HL-60 (cell line): Measurements from ENCODE around the gene TBC1D4.

Source experiments
- DNase-seq, 2 experiments: peaks; one replicate each; pipeline ENCODE4 v3.0.0-alpha.2; 2010 to 2020; ENCODE audit warnings: low read depth in 1 of 2, low spot score in 1 of 2
- H3K27ac ChIP-seq: fragments of 250-450 bp; sonication (Bioruptor Pico); replicated peaks from 2 replicates; pipeline ENCODE4 v1.5.1; 2020; ENCODE audit warnings: mild to moderate bottlenecking, moderate library complexity
- H3K27me3 ChIP-seq: fragments of 250-450 bp; sonication (Bioruptor Pico); 2 replicates; pipeline ENCODE4 v1.5.1; 2021; ENCODE audit warnings: mild to moderate bottlenecking, moderate library complexity; ENCODE audit not compliant: insufficient read depth, poor library complexity, severe bottlenecking
- H3K4me3 ChIP-seq: replicated peaks from 2 replicates; pipeline ENCODE4 v1.5.1; 2011; ENCODE audit warnings: mild to moderate bottlenecking, control low read depth, low read length; ENCODE audit not compliant: insufficient read depth
- CTCF ChIP-seq: IDR thresholded peaks from one replicate; pipeline ENCODE4 v1.5.1; 2011; ENCODE audit warnings: low read length, control low read depth, inconsistent platforms; ENCODE audit not compliant: insufficient read depth
- GABPA ChIP-seq: IDR thresholded peaks from 2 replicates; pipeline ENCODE4 v1.6.1; 2012; ENCODE audit warnings: low read depth
- POLR2AphosphoS5 ChIP-seq: IDR thresholded peaks from 2 replicates; pipeline ENCODE4 v1.6.1; 2012; ENCODE audit warnings: low read depth
- REST ChIP-seq: IDR thresholded peaks from 2 replicates; pipeline ENCODE4 v1.6.1; 2012; ENCODE audit warnings: low read depth; ENCODE audit not compliant: insufficient replicate concordance
- SPI1 ChIP-seq: IDR thresholded peaks from 2 replicates; pipeline ENCODE4 v1.6.1; 2012; ENCODE audit warnings: low read depth, mild to moderate bottlenecking, borderline replicate concordance

The TBC1D4 gene

GRCh38 chr13:75395066-75395465 is 86.9 kb downstream of the TBC1D4 start:
- Histone ChIP-seq H3K27me3 (no peaks in the 10 kb centered on the region), H3K27ac (peak overlapping the region; percentile 33), H3K4me3 (no peak overlapping the region)
- TF ChIP-seq CTCF (no peak), SPI1 (peak; percentile 19; the same call in 1 of the 2 replicates)
- peak in 1 of 2 experiments; percentile 86 for DNase-seq

GRCh38 chr13:75393839-75394520 is 88.0 kb downstream of the TBC1D4 start:
- Histone ChIP-seq H3K4me3 (no peak overlapping the region), H3K27ac (no peak overlapping the region; the same call in 1 of the 2 replicates), H3K27me3 (no peaks in the 10 kb centered on the region)
- no peak for DNase-seq
- TF ChIP-seq GABPA (no peak), CTCF (no peak), REST (no peak), POLR2AphosphoS5 (no peak), SPI1 (no peak)

GRCh38 chr13:75391432-75392100 is 90.4 kb downstream of the TBC1D4 start:
- H3K27me3 ChIP-seq, result no peaks in the 10 kb centered on the region
- TF ChIP-seq POLR2AphosphoS5 (no peak), CTCF (no peak), REST (no peak)
- no peak for DNase-seq
- H3K27ac ChIP-seq, result no peak overlapping the region
- H3K4me3 ChIP-seq, result no peak overlapping the region
